ENCODE results near the gene IMPG2. TPM values are rescaled to one million over a fixed set of nuclear protein-coding genes. Genes with fewer than 3 reads are reported as not detected.
"Not testable (repeated sequence)": the region's sequence is repeated elsewhere in the genome, so short reads cannot be mapped to it uniquely, and the experiment has no call there.

Gene IMPG2
- total RNA-seq (2014; rRNA removed; shearing (Covaris generic)) = 0.21 TPM in 1 of 2 replicates, not detected in the other

- DNase-seq (ENCODE audit: low read depth) = no peak
Measured at GRCh38 chr3:101320475-101320874, at the start of gene IMPG2. TSS of gene IMPG2 (minus strand) at chr3:101320575. CDS start at chr3:101320372, 203 bp downstream.

GRCh38 chr3:101362406-101362805, 42.0 kb upstream of the IMPG2 start:
- no peak for DNase-seq (ENCODE audit: low read depth)

- peak; percentile 4 for DNase-seq (ENCODE audit: low read depth)
Measured at GRCh38 chr3:101351829-101352228, 31.5 kb upstream of the IMPG2 start.

- no peak for DNase-seq (ENCODE audit: low read depth)
Measured at GRCh38 chr3:101340591-101340990, 20.2 kb upstream of the IMPG2 start.

- no peak for DNase-seq (ENCODE audit: low read depth)
Measured at GRCh38 chr3:101333883-101334282, 13.5 kb upstream of the IMPG2 start.

- DNase-seq (ENCODE audit: low read depth) = no peak
Measured at GRCh38 chr3:101329016-101329673, 8.8 kb upstream of the IMPG2 start.

- DNase-seq (ENCODE audit: low read depth) = no peak
Measured at GRCh38 chr3:101325393-101326134, 5.2 kb upstream of the IMPG2 start.

GRCh38 chr3:101319531-101319930, 844 bp downstream of the IMPG2 start:
- DNase-seq (ENCODE audit: low read depth) = no peak

- no peak for DNase-seq (ENCODE audit: low read depth)
Measured at GRCh38 chr3:101312545-101312944, 7.8 kb downstream of the IMPG2 start.

GRCh38 chr3:101311676-101312075, 8.7 kb downstream of the IMPG2 start:
- DNase-seq (ENCODE audit: low read depth) = no peak

GRCh38 chr3:101310978-101311375, 9.4 kb downstream of the IMPG2 start:
- DNase-seq (ENCODE audit: low read depth) = no peak

GRCh38 chr3:101308147-101308772, 12.1 kb downstream of the IMPG2 start:
- not testable (repeated sequence) for DNase-seq (ENCODE audit: low read depth)

- DNase-seq (ENCODE audit: low read depth) = no peak
Measured at GRCh38 chr3:101303836-101304235, 16.5 kb downstream of the IMPG2 start.

GRCh38 chr3:101303089-101303731, 17.2 kb downstream of the IMPG2 start:
- DNase-seq (ENCODE audit: low read depth) = peak; percentile 6

- DNase-seq (ENCODE audit: low read depth) = no peak
Measured at GRCh38 chr3:101300073-101300472, 20.3 kb downstream of the IMPG2 start.

- no peak for DNase-seq (ENCODE audit: low read depth)
Measured at GRCh38 chr3:101292027-101292426, 28.3 kb downstream of the IMPG2 start.

- no peak for DNase-seq (ENCODE audit: low read depth)
Measured at GRCh38 chr3:101288294-101288693, 32.1 kb downstream of the IMPG2 start.

- DNase-seq (ENCODE audit: low read depth) = no peak
Measured at GRCh38 chr3:101284757-101285156, 35.6 kb downstream of the IMPG2 start.

GRCh38 chr3:101281521-101282030, 38.8 kb downstream of the IMPG2 start:
- no peak for DNase-seq (ENCODE audit: low read depth)

- no peak for DNase-seq (ENCODE audit: low read depth)
Measured at GRCh38 chr3:101279765-101280385, 40.5 kb downstream of the IMPG2 start.

GRCh38 chr3:101279162-101279561, 41.2 kb downstream of the IMPG2 start:
- no peak for DNase-seq (ENCODE audit: low read depth)

GRCh38 chr3:101278727-101279126, 41.6 kb downstream of the IMPG2 start:
- no peak for DNase-seq (ENCODE audit: low read depth)

Data from Daoy (cell line).